Measurements from ENCODE around the gene RABEP2. TPM values are rescaled to one million over a fixed set of nuclear protein-coding genes. Genes with fewer than 3 reads are reported as not detected.

The RABEP2 gene
- total RNA-seq, 1 experiment from 2014 or later = 17.5 TPM

DNA sequence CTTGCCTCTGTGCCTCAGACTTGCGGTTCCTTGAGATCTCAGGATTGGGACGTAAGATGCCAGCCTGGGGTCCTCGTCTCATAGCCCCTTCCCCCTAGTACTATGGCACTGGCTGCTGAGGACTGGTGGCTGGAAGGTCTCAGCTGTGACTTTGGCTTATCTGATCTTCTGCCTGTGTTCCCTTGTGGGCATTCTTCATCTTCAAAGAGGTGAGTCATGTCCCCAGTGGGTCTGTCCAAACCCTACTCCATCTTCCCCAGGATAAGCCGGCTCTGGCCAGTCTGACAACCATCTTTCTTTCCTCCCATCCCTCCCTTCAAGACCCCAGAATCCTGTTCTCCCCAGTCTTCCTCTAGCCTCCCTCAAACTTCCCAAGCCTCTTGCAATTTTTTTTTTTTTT, 10.3 kb upstream of the RABEP2 start:
- H2BK15ac ChIP-seq (ENCODE audit: low read depth, low read length) = no peak overlapping the region
- H4K91ac ChIP-seq (ENCODE audit: insufficient read length, low read depth, low read length) = no peak overlapping the region
- DNase-seq = no peak
- no peak overlapping the region for H3K4me2 ChIP-seq (ENCODE audit: insufficient read depth, insufficient read length, low read length)
- WGBS (ENCODE audit: extremely low coverage, insufficient read length, low lambda C conversion rate) = no CpG with 5 or more reads among the region's 4 CpGs
- Mint-ChIP-seq H3K27ac (no peak overlapping the region), H3K36me3 (ENCODE audit: insufficient read depth in 1 of 3, low read depth in 3 of 3) (no peaks in the 10 kb centered on the region; a peak in 1 of 7 replicates), H3K27me3 (ENCODE audit: low read depth) (peaks cover 15% of the 10 kb centered on the region), H3K4me1 (peaks cover 11 to 12% of the 10 kb centered on the region in 2 experiments), H3K9me3 (no peaks in the 10 kb centered on the region), H3K4me3 (no peak overlapping the region)
- H2BK5ac ChIP-seq (ENCODE audit: insufficient read length, low read length) = no peak overlapping the region
- H3K79me2 ChIP-seq (ENCODE audit: insufficient read depth, low read length) = no peaks in the 10 kb centered on the region
- H3T11ph ChIP-seq (ENCODE audit: low read length) = no peak overlapping the region
- H2AFZ ChIP-seq (ENCODE audit: low read length) = no peak overlapping the region
- no peak overlapping the region for H3K56ac ChIP-seq (ENCODE audit: insufficient read length, low read depth, low read length)
- H4K5ac ChIP-seq (ENCODE audit: insufficient read length, low read depth, low read length) = no peak overlapping the region
- no peak overlapping the region for H3K4ac ChIP-seq (ENCODE audit: low read depth, low read length)
- H3K23me2 ChIP-seq (ENCODE audit: insufficient read length, low read depth, low read length, poor library complexity, severe bottlenecking) = peaks cover 5% of the 10 kb centered on the region
- H3K23ac ChIP-seq (ENCODE audit: insufficient read length, low read depth, low read length) = no peak overlapping the region
- no peaks in the 10 kb centered on the region for H3K4me1 ChIP-seq (ENCODE audit: insufficient read depth, low read length)
- H4K8ac ChIP-seq (replicated peaks; ENCODE audit: insufficient read length, low read depth, low read length) = no peak overlapping the region
- TF ChIP-seq, protein P1, sequence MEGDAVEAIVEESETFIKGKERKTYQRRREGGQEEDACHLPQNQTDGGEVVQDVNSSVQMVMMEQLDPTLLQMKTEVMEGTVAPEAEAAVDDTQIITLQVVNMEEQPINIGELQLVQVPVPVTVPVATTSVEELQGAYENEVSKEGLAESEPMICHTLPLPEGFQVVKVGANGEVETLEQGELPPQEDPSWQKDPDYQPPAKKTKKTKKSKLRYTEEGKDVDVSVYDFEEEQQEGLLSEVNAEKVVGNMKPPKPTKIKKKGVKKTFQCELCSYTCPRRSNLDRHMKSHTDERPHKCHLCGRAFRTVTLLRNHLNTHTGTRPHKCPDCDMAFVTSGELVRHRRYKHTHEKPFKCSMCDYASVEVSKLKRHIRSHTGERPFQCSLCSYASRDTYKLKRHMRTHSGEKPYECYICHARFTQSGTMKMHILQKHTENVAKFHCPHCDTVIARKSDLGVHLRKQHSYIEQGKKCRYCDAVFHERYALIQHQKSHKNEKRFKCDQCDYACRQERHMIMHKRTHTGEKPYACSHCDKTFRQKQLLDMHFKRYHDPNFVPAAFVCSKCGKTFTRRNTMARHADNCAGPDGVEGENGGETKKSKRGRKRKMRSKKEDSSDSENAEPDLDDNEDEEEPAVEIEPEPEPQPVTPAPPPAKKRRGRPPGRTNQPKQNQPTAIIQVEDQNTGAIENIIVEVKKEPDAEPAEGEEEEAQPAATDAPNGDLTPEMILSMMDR (conservative IDR thresholded peaks at IDR 0.05) = no peak
- H3K18ac ChIP-seq (ENCODE audit: insufficient read length, low read depth, low read length) = no peak overlapping the region
- H2BK20ac ChIP-seq (ENCODE audit: low read depth, low read length, poor library complexity, severe bottlenecking) = no peak overlapping the region
- H2BK120ac ChIP-seq (ENCODE audit: low read depth, low read length, poor library complexity, severe bottlenecking) = no peak overlapping the region
- no peaks in the 10 kb centered on the region for H3K27me3 ChIP-seq (ENCODE audit: insufficient read depth, low read length)
- no peaks in the 10 kb centered on the region for H3K79me1 ChIP-seq (ENCODE audit: insufficient read depth, low read depth, low read length, poor library complexity, severe bottlenecking)
- H3K9me3 ChIP-seq (ENCODE audit: control insufficient read depth, low read depth, low read length) = no peaks in the 10 kb centered on the region
- H2BK12ac ChIP-seq (ENCODE audit: insufficient read length, low read depth, low read length) = no peak overlapping the region
- H3K14ac ChIP-seq (ENCODE audit: insufficient read depth, low read length) = no peak overlapping the region
- no peaks in the 10 kb centered on the region for H4K20me1 ChIP-seq (ENCODE audit: control insufficient read depth, insufficient read depth, insufficient read length)
- no peak overlapping the region for H2AK5ac ChIP-seq (ENCODE audit: insufficient read length, low read length)
- no peak overlapping the region for H3K27ac ChIP-seq (ENCODE audit: insufficient read length, low read depth, low read length)
- H3K9ac ChIP-seq (ENCODE audit: extremely low read depth, insufficient read length, low read length) = no peak overlapping the region
